ENCODE results near the gene DMBT1.

DNA sequence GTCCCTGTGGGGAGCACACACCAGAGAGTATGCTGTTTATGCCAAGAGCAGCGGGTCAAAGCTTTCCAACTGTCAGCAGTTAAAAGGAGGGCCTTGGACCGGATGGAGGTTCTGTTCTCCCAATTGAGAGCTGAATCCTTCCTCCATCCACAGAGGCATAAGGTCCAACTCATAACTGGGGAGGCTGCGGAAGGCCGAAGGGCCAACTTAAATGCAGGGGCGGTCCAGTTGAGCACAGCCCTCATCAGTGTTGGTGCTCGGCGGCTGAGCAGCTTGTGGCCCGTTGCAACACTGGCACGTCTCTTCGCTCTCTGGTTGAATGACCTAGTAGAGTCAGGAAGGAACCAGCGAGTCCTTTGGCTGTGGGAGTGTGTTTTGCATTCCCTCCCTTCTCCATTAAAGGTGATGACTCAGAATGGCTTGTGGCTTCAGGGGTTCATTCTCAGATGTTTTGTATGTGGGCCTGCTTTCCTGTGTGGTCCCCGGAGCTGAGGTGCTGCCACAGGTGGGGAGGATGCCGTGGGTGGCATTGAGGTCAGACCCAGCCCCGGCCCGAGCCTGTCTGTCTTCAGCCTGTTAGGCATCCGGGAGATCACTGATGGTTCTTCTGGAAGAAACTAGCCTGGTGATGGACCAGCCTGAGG, 44.8 kb upstream of the DMBT1 start:
- TF ChIP-seq CTCF (IDR thresholded peaks at IDR 0.05) (no peak), ZBTB21 (CRISPR knock-in tag; IDR thresholded peaks at IDR 0.05; ENCODE audit: borderline replicate concordance) (no peak), ZNF232 (CRISPR knock-in tag; IDR thresholded peaks at IDR 0.05) (no peak), NR2C2 (CRISPR knock-in tag; IDR thresholded peaks at IDR 0.05) (no peak), USF2 (CRISPR knock-in tag; IDR thresholded peaks at IDR 0.05) (no peak), NFYB (CRISPR knock-in tag; conservative IDR thresholded peaks at IDR 0.05; ENCODE audit: low read depth) (no peak), NR1H2 (CRISPR knock-in tag; IDR thresholded peaks at IDR 0.05) (no peak), GABPB1 (CRISPR knock-in tag; IDR thresholded peaks at IDR 0.05) (no peak), HMGXB4 (CRISPR knock-in tag; IDR thresholded peaks at IDR 0.05) (no peak)
- TF ChIP-seq, protein P1, sequence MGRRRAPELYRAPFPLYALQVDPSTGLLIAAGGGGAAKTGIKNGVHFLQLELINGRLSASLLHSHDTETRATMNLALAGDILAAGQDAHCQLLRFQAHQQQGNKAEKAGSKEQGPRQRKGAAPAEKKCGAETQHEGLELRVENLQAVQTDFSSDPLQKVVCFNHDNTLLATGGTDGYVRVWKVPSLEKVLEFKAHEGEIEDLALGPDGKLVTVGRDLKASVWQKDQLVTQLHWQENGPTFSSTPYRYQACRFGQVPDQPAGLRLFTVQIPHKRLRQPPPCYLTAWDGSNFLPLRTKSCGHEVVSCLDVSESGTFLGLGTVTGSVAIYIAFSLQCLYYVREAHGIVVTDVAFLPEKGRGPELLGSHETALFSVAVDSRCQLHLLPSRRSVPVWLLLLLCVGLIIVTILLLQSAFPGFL (CRISPR knock-in tag; IDR thresholded peaks at IDR 0.05; ENCODE audit: borderline replicate concordance): no peak
- TF ChIP-seq, protein P2, sequence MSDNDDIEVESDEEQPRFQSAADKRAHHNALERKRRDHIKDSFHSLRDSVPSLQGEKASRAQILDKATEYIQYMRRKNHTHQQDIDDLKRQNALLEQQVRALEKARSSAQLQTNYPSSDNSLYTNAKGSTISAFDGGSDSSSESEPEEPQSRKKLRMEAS (CRISPR knock-in tag; IDR thresholded peaks at IDR 0.05): no peak
